GM12872 (cell line): ENCODE measurements around the gene SGIP1.

Experiments
- CTCF ChIP-seq: IDR thresholded peaks from 3 replicates; pipeline ENCODE4 v1.5.1; 2011; ENCODE audit warnings: low read depth, mild to moderate bottlenecking, low read length, moderate library complexity; ENCODE audit not compliant: insufficient read depth

The SGIP1 gene

GRCh38 chr1:66731170-66731865 lies 197.4 kb downstream of the SGIP1 start:
- no peak for TF ChIP-seq CTCF

- TF ChIP-seq CTCF, result no peak
These were observed 198.6 kb downstream of the SGIP1 start for GRCh38 chr1:66732407-66733166.

- no peak for TF ChIP-seq CTCF
These were observed 199.5 kb downstream of the SGIP1 start for GRCh38 chr1:66733348-66734017.

DNA sequence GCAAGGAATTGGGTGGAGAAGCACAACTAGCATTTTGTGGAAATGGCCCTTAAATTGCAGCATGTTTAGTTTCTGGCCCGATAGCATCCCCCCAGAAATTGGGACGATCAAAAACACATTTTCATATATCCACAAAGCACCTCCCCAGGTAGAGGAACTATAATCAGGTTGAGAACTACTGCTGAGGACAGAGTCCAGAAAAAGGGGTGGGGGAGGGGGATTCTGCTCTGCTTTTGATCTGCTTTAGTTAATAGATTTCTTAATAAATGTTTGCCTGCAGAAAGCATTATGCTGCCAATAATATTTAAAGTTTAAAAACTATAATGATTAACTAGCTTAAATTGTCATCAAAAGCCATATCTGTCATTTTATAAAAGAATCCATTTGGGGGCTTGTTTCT lies 203.9 kb downstream of the SGIP1 start:
- TF ChIP-seq CTCF, result no peak

GRCh38 chr1:66739401-66740157 lies 205.6 kb downstream of the SGIP1 start:
- no peak for TF ChIP-seq CTCF

DNA sequence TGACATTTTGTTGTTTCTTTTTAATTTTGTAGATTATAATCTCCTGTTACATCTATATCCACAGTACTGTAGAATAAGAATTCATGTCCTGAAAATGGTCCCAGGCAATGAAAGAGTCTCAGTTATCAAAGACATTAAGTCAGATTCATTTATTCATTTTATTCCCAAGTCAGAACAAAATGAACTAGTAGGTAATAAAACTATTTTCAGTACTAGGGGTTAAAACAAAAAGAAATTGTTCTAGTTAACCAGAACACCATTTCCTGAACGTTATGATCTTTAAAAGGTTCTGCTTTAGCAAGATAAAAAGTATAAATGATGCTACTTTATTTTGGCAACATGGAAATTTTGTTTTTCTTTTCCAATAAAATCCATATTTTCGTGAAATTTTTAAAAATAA lies 211.5 kb downstream of the SGIP1 start:
- TF ChIP-seq CTCF, result no peak

DNA sequence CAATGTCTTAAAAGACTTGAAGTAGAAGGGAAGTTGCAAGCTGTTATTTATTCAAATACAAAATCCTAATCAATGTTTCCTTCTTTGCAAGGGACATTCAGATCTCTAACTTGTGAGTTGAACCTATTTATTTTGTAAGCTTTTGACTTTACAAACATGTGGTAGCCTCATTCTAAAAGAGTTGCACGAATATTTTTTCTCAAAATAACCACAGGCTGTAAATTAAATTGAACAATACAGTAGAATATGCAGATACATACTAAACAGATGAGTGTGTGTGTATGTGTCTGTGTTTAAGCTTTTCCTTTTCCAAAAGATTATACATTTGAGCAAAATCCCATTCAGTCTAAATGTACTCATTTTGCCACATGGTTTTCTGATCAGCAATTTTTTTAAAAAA lies 213.5 kb downstream of the SGIP1 start:
- no peak for TF ChIP-seq CTCF
